Parathyroid adenoma (tissue), 2 donors: ENCODE measurements around the gene LMO1.

Experiments
- H2AFZ ChIP-seq: fragments of 300-600 bp; sonication (generic); one replicate; pipeline ENCODE4 v1.7.0; 2017; ENCODE audit warnings: antibody characterized with exemption, mild to moderate bottlenecking
- H3K27ac ChIP-seq: fragments of 300-600 bp; sonication (generic); one replicate; pipeline ENCODE4 v1.7.0; 2017
- H3K27me3 ChIP-seq: fragments of 300-600 bp; sonication (generic); one replicate; pipeline ENCODE4 v1.7.0; 2017; ENCODE audit warnings: low read length; ENCODE audit not compliant: control insufficient read depth, insufficient read depth
- H3K36me3 ChIP-seq: fragments of 300-600 bp; sonication (generic); one replicate; pipeline ENCODE4 v1.7.0; 2017; ENCODE audit warnings: low read length; ENCODE audit not compliant: control insufficient read depth, insufficient read depth
- H3K4me1 ChIP-seq: fragments of 300-600 bp; sonication (generic); one replicate; pipeline ENCODE4 v1.7.0; 2017; ENCODE audit warnings: control low read depth
- H3K4me2 ChIP-seq: fragments of 300-600 bp; sonication (generic); one replicate; pipeline ENCODE4 v1.7.0; 2017; ENCODE audit warnings: low read length
- H3K4me3 ChIP-seq: fragments of 300-600 bp; sonication (generic); one replicate; pipeline ENCODE4 v1.7.0; 2017; ENCODE audit warnings: low read depth, low read length
- H3K79me2 ChIP-seq: fragments of 300-600 bp; sonication (generic); one replicate; pipeline ENCODE4 v1.7.0; 2017; ENCODE audit warnings: control low read depth
- H3K9ac ChIP-seq: fragments of 300-600 bp; sonication (generic); one replicate; pipeline ENCODE4 v1.7.0; 2017; ENCODE audit warnings: mild to moderate bottlenecking
- H3K9me3 ChIP-seq: fragments of 300-600 bp; sonication (generic); one replicate; pipeline ENCODE4 v1.7.0; 2017; ENCODE audit warnings: low read length; ENCODE audit not compliant: control insufficient read depth
- TF ChIP-seq, protein P1 (sequence below): fragments of 300-600 bp; sonication (generic); IDR thresholded peaks from one replicate; pipeline ENCODE4 v1.7.0; 2017; ENCODE audit warnings: antibody characterized with exemption, mild to moderate bottlenecking
- donor health status: primary hyperparathyroidism.

LMO1 gene

DNA sequence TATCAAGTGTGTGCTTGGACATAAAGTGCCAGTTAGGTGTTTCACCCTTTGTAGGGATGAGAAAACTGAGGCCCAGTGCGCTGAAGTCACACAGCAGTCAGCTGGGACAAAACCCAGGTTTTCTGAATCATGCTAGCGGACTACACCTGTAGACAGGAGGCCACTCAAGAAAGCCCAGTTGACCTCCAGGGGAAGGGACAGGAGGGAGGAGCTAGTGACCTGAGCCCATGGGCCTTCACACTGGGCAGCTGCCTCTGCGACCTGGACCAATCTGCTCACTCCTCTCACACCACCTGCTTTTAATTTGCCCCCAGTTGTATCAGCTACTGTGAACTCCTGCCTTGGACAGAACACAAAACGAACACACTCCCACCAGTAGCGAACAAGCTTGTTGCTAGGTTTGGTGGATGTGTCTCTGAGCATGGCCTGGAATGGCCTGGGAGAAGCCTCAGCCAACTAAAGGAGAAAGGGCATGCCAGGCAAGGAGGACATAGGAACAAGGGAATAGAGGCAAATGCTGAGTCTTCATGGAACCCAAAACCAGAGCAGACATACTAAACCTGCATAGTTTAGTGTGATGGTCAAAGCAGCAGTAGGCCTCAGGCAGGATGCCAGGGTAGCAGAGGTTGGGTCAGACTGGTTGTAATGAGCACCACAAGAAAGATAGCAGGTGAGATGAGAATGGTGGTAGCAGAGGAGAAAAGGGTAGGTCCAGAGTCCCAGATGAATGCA lies 7.2 kb downstream of the LMO1 start:
- Histone ChIP-seq H3K9me3 (no peaks in the 10 kb centered on the region), H3K4me2 (no peak overlapping the region), H3K4me3 (no peak overlapping the region), H3K27ac (no peak overlapping the region), H3K4me1 (no peaks in the 10 kb centered on the region), H3K36me3 (no peaks in the 10 kb centered on the region), H2AFZ (no peak overlapping the region), H3K79me2 (no peaks in the 10 kb centered on the region), H3K9ac (no peak overlapping the region), H3K27me3 (no peaks in the 10 kb centered on the region)
- TF ChIP-seq, protein P1, sequence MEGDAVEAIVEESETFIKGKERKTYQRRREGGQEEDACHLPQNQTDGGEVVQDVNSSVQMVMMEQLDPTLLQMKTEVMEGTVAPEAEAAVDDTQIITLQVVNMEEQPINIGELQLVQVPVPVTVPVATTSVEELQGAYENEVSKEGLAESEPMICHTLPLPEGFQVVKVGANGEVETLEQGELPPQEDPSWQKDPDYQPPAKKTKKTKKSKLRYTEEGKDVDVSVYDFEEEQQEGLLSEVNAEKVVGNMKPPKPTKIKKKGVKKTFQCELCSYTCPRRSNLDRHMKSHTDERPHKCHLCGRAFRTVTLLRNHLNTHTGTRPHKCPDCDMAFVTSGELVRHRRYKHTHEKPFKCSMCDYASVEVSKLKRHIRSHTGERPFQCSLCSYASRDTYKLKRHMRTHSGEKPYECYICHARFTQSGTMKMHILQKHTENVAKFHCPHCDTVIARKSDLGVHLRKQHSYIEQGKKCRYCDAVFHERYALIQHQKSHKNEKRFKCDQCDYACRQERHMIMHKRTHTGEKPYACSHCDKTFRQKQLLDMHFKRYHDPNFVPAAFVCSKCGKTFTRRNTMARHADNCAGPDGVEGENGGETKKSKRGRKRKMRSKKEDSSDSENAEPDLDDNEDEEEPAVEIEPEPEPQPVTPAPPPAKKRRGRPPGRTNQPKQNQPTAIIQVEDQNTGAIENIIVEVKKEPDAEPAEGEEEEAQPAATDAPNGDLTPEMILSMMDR, result no peak

DNA sequence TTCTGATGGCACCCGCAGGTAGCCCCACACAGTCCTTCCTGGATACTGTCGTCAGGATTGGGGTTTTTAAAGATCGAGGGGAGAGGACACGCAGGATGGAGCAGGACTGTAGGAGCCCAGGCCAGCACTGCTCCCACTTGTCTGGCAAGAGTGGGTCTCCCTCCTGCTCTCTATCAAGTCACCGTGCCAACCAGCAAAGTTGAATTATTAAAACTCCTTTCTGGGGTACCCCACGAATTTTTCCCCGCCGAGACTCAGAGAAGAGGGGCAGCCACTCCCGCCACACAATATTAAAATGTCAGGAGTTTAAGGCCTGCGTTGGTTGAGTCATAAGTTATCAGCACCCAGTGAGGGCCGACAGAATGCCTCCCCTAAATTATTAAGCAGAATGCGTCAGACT lies 10.1 kb downstream of the LMO1 start:
- H3K27ac ChIP-seq, result no peak overlapping the region
- no peak overlapping the region for H3K4me2 ChIP-seq
- H3K27me3 ChIP-seq, result no peaks in the 10 kb centered on the region
- TF ChIP-seq, protein P1, result no peak
- H3K4me1 ChIP-seq, result no peaks in the 10 kb centered on the region
- H3K9ac ChIP-seq, result no peak overlapping the region
- H3K36me3 ChIP-seq, result no peaks in the 10 kb centered on the region
- no peak overlapping the region for H3K4me3 ChIP-seq
- no peak overlapping the region for H2AFZ ChIP-seq
- no peaks in the 10 kb centered on the region for H3K79me2 ChIP-seq
- no peaks in the 10 kb centered on the region for H3K9me3 ChIP-seq

DNA sequence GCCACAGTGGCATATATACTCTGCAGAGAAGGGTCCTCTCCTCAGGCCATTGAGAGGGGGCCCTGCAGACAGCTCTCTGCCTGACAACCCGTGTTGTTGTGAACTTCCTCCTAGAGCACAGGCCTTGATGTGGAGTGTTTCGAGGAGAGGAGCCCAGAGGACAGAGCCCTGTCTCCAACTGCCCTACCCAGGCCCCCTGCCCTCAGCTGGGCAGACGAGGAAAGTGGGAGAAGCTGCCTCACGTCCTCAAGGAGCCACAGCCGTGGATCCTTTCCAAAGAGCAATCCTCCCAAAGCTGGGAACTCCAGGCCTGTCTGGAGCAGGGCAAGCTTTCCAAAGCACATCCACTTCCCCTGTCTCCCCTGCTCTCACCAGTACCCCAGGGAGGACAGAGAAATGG lies 10.7 kb downstream of the LMO1 start:
- Histone ChIP-seq H3K36me3 (no peaks in the 10 kb centered on the region), H2AFZ (no peak overlapping the region), H3K4me2 (no peak overlapping the region), H3K9ac (no peak overlapping the region), H3K27ac (no peak overlapping the region), H3K4me3 (no peak overlapping the region), H3K9me3 (no peaks in the 10 kb centered on the region), H3K4me1 (no peaks in the 10 kb centered on the region), H3K27me3 (no peaks in the 10 kb centered on the region), H3K79me2 (no peaks in the 10 kb centered on the region)
- TF ChIP-seq, protein P1, result no peak

DNA sequence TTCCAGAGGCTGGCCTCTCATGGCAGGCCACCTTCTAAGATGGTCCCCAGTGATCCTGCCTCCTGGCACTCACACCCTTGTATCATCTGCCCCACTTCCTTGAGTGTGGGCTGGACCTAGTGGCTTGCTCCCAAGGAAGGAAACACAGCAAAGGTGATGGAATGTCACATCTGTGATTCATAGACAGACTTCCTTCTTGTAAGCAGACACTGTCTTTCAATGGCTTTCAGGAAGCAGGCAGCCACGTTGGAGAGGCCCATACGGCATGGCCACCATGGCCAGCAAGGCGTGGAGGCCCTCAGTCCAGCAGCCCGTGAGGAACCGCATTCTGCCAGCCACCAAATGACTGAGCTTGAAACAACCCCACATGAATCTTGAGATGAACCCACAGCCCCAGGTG lies 11.3 kb downstream of the LMO1 start:
- TF ChIP-seq, protein P1, result no peak
- H2AFZ ChIP-seq, result no peak overlapping the region
- no peaks in the 10 kb centered on the region for H3K9me3 ChIP-seq
- no peak overlapping the region for H3K27ac ChIP-seq
- H3K4me2 ChIP-seq, result no peak overlapping the region
- H3K4me3 ChIP-seq, result no peak overlapping the region
- no peaks in the 10 kb centered on the region for H3K27me3 ChIP-seq
- no peaks in the 10 kb centered on the region for H3K4me1 ChIP-seq
- no peaks in the 10 kb centered on the region for H3K79me2 ChIP-seq
- H3K36me3 ChIP-seq, result no peaks in the 10 kb centered on the region
- no peak overlapping the region for H3K9ac ChIP-seq
